Natural killer cell (primary cell): ENCODE data around the gene KRTAP4-9. TPM values are rescaled to one million over a fixed set of nuclear protein-coding genes. Genes with fewer than 3 reads are reported as not detected.

Experiments
- ATAC-seq, 3 donors: fragments of 150-1000 bp in 2 of 3; fragments of 200-7000 bp in 1 of 3; cut with Tn5 transposase; 1 replicate in 1 of 3; 2 replicates in 2 of 3; pipeline ENCODE4 v1.10.0; 2021; ENCODE audit warnings: mild to moderate bottlenecking in 2 of 3, moderate library complexity in 2 of 3
- DNase-seq, 2 donors: peaks; one replicate each; pipeline versions ENCODE4 v3.0.0 to v3.0.0-alpha.2; 2013 to 2021; ENCODE audit warnings: mixed read lengths in 1 of 2
- H3K27ac ChIP-seq: one replicate; pipeline ENCODE4 v1.5.1; 2013; ENCODE audit warnings: mild to moderate bottlenecking, low read length
- H3K27me3 ChIP-seq: one replicate; pipeline ENCODE4 v1.6.1; 2013; ENCODE audit warnings: low read length; ENCODE audit not compliant: control insufficient read depth, insufficient read depth
- H3K36me3 ChIP-seq: one replicate; pipeline ENCODE4 v1.6.1; 2013; ENCODE audit warnings: low read length; ENCODE audit not compliant: control insufficient read depth, insufficient read depth
- H3K4me1 ChIP-seq: one replicate; pipeline ENCODE4 v1.6.1; 2013; ENCODE audit warnings: low read length; ENCODE audit not compliant: control insufficient read depth, insufficient read depth
- H3K4me3 ChIP-seq: one replicate; pipeline ENCODE4 v1.5.1; 2013; ENCODE audit warnings: low read length
- H3K9me3 ChIP-seq: one replicate; pipeline ENCODE4 v1.6.1; 2013; ENCODE audit warnings: low read length; ENCODE audit not compliant: control insufficient read depth, insufficient read depth
- H3K27ac Mint-ChIP-seq, 2 donors: one replicate each; pipeline ENCODE4 v1.8.0; 2022; ENCODE audit warnings: mild to moderate bottlenecking in 2 of 2, mixed read lengths in 2 of 2, moderate library complexity in 1 of 2
- H3K27me3 Mint-ChIP-seq, 2 donors: one replicate each; pipeline ENCODE4 v1.8.0; 2022; ENCODE audit warnings: low read depth in 2 of 2, mixed read lengths in 2 of 2
- H3K36me3 Mint-ChIP-seq: one replicate; pipeline ENCODE4 v1.8.0; 2022; ENCODE audit warnings: mixed read lengths
- H3K4me1 Mint-ChIP-seq, 2 donors: one replicate each; pipeline ENCODE4 v1.8.0; 2022; ENCODE audit warnings: mixed read lengths in 2 of 2
- H3K4me3 Mint-ChIP-seq: one replicate; pipeline ENCODE4 v1.8.0; 2022; ENCODE audit warnings: mild to moderate bottlenecking, moderate library complexity, mixed read lengths
- H3K9me3 Mint-ChIP-seq, 2 donors: one replicate each; pipeline ENCODE4 v1.8.0; 2022; ENCODE audit warnings: mixed read lengths in 2 of 2
- CTCF ChIP-seq: fragments of 200-600 bp; IDR thresholded peaks from one replicate; pipeline ENCODE4 v1.8.0; 2022; ENCODE audit warnings: antibody characterized with exemption
- WGBS: methylation state at CpG from one replicate; pipeline ENCODE4 v1.1.7; 2013; ENCODE audit warnings: missing lambda C conversion rate; ENCODE audit not compliant: insufficient coverage; 5-methylcytosine and 5-hydroxymethylcytosine counted together
- intact Hi-C: fragments of 100-400 bp; cut with micrococcal nuclease; formaldehyde crosslinking; loops from one replicate; pipeline ENCODE4 v1.14.2; 2022
- total RNA-seq, 4 donors: library from RNA; stranded (reverse); fragments of 120-200 nt in 1 of 4; gene quantifications; one replicate each; pipeline versions ENCODE4 v1.2.3 to v1.2.4, GENCODE V29; 2013 to 2022

The KRTAP4-9 gene
- total RNA-seq, 3 donors from 2014 or later (not counting 1 experiment from before 2014, with no cell fraction given) = not detected

GRCh38 chr17:41149652-41149985 lies 44.4 kb downstream of the KRTAP4-9 start, which contains the start of gene KRTAP4-5:
Gene KRTAP4-5, minus strand, starts transcription at chr17:41149825. Its CDS starts 58 bp downstream, at chr17:41149767.
- WGBS = 69% methylated on average over 2 of the region's 2 CpGs
- intact Hi-C loops = no loop called here
- Mint-ChIP-seq H3K27ac (no peak within 1 kb of the TSS), H3K36me3 (no peaks in the 10 kb centered on the region), H3K9me3 (no peaks in the 10 kb centered on the region), H3K27me3 (peaks cover 20 to 27% of the 10 kb centered on the region in 2 donors), H3K4me3 (no peak within 1 kb of the TSS), H3K4me1 (no peaks in the 10 kb centered on the region)
- no peak for TF ChIP-seq CTCF
- Histone ChIP-seq H3K4me3 (no peak within 1 kb of the TSS), H3K27me3 (no peaks in the 10 kb centered on the region), H3K36me3 (no peaks in the 10 kb centered on the region), H3K4me1 (no peaks in the 10 kb centered on the region), H3K27ac (no peak within 1 kb of the TSS), H3K9me3 (no peaks in the 10 kb centered on the region)
- no peak for ATAC-seq
- no peak for DNase-seq

- no peak overlapping the region for H3K4me3 Mint-ChIP-seq
- WGBS = 90% methylated on average over 4 of the region's 4 CpGs
- no peak overlapping the region for H3K27ac Mint-ChIP-seq
- TF ChIP-seq CTCF = no peak
- DNase-seq (no peak), ATAC-seq (no peak)
- no peaks in the 10 kb centered on the region for H3K36me3 Mint-ChIP-seq
- intact Hi-C loops = no loop called here
- peaks cover 21 to 26% of the 10 kb centered on the region in 2 donors for H3K27me3 Mint-ChIP-seq
- Histone ChIP-seq H3K27me3 (no peaks in the 10 kb centered on the region), H3K4me1 (no peaks in the 10 kb centered on the region), H3K4me3 (no peak overlapping the region), H3K27ac (no peak overlapping the region), H3K9me3 (no peaks in the 10 kb centered on the region), H3K36me3 (no peaks in the 10 kb centered on the region)
- H3K4me1 Mint-ChIP-seq = no peaks in the 10 kb centered on the region
- H3K9me3 Mint-ChIP-seq = no peaks in the 10 kb centered on the region
Observed at GRCh38 chr17:41150026-41150425, 44.8 kb downstream of the KRTAP4-9 start.

- H3K9me3 Mint-ChIP-seq = no peaks in the 10 kb centered on the region
- ATAC-seq = no peak
- H3K27me3 ChIP-seq = peaks cover 5% of the 10 kb centered on the region
- 60% methylated on average over 1 of the region's 2 CpGs for WGBS
- no peaks in the 10 kb centered on the region for H3K4me1 Mint-ChIP-seq
- no peak for DNase-seq
- H3K9me3 ChIP-seq = no peaks in the 10 kb centered on the region
- H3K27ac ChIP-seq = no peak overlapping the region
- H3K36me3 Mint-ChIP-seq = no peaks in the 10 kb centered on the region
- no peak overlapping the region for H3K27ac Mint-ChIP-seq
- TF ChIP-seq CTCF = no peak
- no peaks in the 10 kb centered on the region for H3K4me1 ChIP-seq
- H3K36me3 ChIP-seq = no peaks in the 10 kb centered on the region
- no peak overlapping the region for H3K4me3 Mint-ChIP-seq
- peaks cover 26 to 37% of the 10 kb centered on the region in 2 donors for H3K27me3 Mint-ChIP-seq
- intact Hi-C loops = no loop called here
- no peak overlapping the region for H3K4me3 ChIP-seq
Observed at GRCh38 chr17:41151525-41151924, 46.3 kb downstream of the KRTAP4-9 start.

- H3K9me3 Mint-ChIP-seq = no peaks in the 10 kb centered on the region
- ATAC-seq (no peak), DNase-seq (no peak)
- Histone ChIP-seq H3K4me1 (no peaks in the 10 kb centered on the region), H3K27ac (no peak overlapping the region), H3K9me3 (no peaks in the 10 kb centered on the region), H3K36me3 (no peaks in the 10 kb centered on the region), H3K4me3 (no peak overlapping the region), H3K27me3 (peaks cover 16% of the 10 kb centered on the region)
- no peaks in the 10 kb centered on the region for H3K4me1 Mint-ChIP-seq
- no peak for TF ChIP-seq CTCF
- intact Hi-C loops = no loop called here
- no peaks in the 10 kb centered on the region for H3K36me3 Mint-ChIP-seq
- H3K27ac Mint-ChIP-seq = no peak overlapping the region
- H3K4me3 Mint-ChIP-seq = no peak overlapping the region
- WGBS = 37% methylated on average over 2 of the region's 2 CpGs
- peaks cover 39 to 49% of the 10 kb centered on the region in 2 donors for H3K27me3 Mint-ChIP-seq
Observed at GRCh38 chr17:41153856-41154255, 48.7 kb downstream of the KRTAP4-9 start.
